Activated CD4-positive, alpha-beta T cell treated with anti-CD3 and anti-CD28 coated beads, Interleukin-2, amount 50 U/mL, for 16 hours (primary cell): Measurements from ENCODE around the gene PTGES.
"Not testable (repeated sequence)": the region's sequence is repeated elsewhere in the genome, so short reads cannot be mapped to it uniquely, and the experiment has no call there.

Experiments used
- DNase-seq: peaks from one replicate; pipeline ENCODE4 v3.0.0-alpha.2; 2020

PTGES gene

GRCh38 chr9:129752900-129753729 is at the start of gene PTGES:
Gene PTGES (minus strand): TSS chr9:129753042. CDS start chr9:129753012, 30 bp downstream.
- DNase-seq, result peak; percentile 42

- DNase-seq, result no peak
Observed at GRCh38 chr9:129801504-129801903, 48.7 kb upstream of the PTGES start.

GRCh38 chr9:129798973-129799372 is 46.1 kb upstream of the PTGES start:
- DNase-seq, result no peak

- not testable (repeated sequence) for DNase-seq
Observed at GRCh38 chr9:129796029-129796428, 43.2 kb upstream of the PTGES start.

GRCh38 chr9:129794549-129794948 is 41.7 kb upstream of the PTGES start:
- DNase-seq, result no peak

GRCh38 chr9:129786481-129786880 is 33.6 kb upstream of the PTGES start:
- no peak for DNase-seq

GRCh38 chr9:129785866-129786265 is 33.0 kb upstream of the PTGES start:
- DNase-seq, result no peak

GRCh38 chr9:129784970-129785369 is 32.1 kb upstream of the PTGES start:
- DNase-seq, result not testable (repeated sequence)

GRCh38 chr9:129783516-129784361 is 30.9 kb upstream of the PTGES start:
- DNase-seq, result peak; percentile 80

- DNase-seq, result no peak
Observed at GRCh38 chr9:129781981-129782380, 29.1 kb upstream of the PTGES start.

GRCh38 chr9:129781131-129781530 is 28.3 kb upstream of the PTGES start:
- DNase-seq, result no peak

GRCh38 chr9:129779560-129780190 is 26.8 kb upstream of the PTGES start:
- no peak for DNase-seq

GRCh38 chr9:129778469-129778868 is 25.6 kb upstream of the PTGES start:
- no peak for DNase-seq

GRCh38 chr9:129777769-129778130 is 24.9 kb upstream of the PTGES start:
- DNase-seq, result no peak

GRCh38 chr9:129776938-129777768 is 24.3 kb upstream of the PTGES start:
- peak; percentile 46 for DNase-seq

GRCh38 chr9:129776566-129776937 is 23.7 kb upstream of the PTGES start:
- no peak for DNase-seq

GRCh38 chr9:129776096-129776495 is 23.3 kb upstream of the PTGES start:
- DNase-seq, result not testable (repeated sequence)

GRCh38 chr9:129775448-129775798 is 22.6 kb upstream of the PTGES start:
- DNase-seq, result no peak

GRCh38 chr9:129774791-129775447 is 22.1 kb upstream of the PTGES start:
- no peak for DNase-seq

- DNase-seq, result no peak
Observed at GRCh38 chr9:129773262-129774048, 20.6 kb upstream of the PTGES start.

- no peak for DNase-seq
Observed at GRCh38 chr9:129770741-129771140, 17.9 kb upstream of the PTGES start.
